ENCODE measurements around the gene F5.
"Not testable (repeated sequence)": the region's sequence is repeated elsewhere in the genome, so short reads cannot be mapped to it uniquely, and the experiment has no call there.

F5 gene

DNA sequence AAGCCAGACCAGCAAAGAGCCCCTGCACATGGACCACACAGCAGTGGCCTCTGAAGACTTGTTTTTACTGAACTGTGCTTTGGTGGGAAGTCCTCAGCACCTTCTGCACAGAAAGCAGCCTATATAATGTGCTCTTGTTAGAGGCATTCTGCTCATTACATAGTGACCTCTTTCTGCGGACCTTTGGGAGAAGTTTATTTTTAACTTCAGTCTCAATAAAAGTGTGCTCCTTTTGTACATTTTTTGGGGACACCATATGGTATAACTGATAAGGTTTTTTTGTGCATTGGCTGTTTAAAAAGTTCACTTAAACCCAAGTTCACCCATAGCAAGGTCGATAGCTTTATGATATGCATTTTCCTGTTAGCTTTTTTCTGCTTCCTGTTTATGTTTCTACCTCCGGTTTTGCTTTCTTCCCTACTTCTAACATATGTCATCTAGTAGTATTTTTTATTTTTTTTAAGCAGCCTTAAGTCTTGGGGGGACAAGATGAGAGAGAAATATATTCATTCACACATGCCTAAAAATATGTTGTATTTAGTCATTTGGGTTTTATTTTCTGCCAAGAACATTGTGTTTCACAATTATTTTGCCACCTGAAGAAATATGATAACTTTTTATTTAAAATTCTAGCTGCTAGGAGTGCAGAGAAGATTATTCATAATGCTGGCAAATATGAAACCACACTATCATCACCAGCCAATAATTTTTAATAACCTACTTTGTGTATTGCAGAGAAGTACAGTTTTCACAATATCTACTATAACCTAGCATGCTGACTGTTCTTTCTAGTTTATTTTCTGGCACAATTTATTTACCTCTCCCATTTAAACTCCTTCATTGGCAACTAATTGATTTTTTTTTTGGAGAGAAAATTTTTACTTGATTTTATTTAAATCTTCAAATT, 77.6 kb downstream of the F5 start:
- no peak for DNase-seq

GRCh38 chr1:169507413-169507812, 78.9 kb downstream of the F5 start:
- no peak for DNase-seq

- DNase-seq = not testable (repeated sequence)
Measured at GRCh38 chr1:169503601-169504000, 82.7 kb downstream of the F5 start.

GRCh38 chr1:169499807-169500206, 86.5 kb downstream of the F5 start:
- no peak for DNase-seq

DNA sequence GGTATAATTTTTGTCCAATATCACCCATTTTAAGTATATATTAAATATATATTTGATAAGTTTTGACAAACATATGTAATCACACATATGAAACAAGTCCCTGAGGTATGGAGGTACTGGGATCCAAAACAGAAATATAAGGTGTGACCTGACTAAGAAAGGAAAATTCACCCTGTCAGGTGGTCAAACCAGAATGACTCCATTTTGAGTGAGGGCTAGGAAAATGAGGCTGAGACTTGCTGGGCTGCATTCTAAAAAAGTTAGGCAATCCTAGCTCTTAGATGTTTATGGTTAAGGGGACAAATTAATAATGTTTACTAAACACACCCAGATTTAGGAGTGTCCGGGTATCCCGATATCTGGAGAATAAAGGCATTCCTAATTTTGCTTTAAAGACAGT, 89.0 kb downstream of the F5 start:
- DNase-seq = no peak

DNA sequence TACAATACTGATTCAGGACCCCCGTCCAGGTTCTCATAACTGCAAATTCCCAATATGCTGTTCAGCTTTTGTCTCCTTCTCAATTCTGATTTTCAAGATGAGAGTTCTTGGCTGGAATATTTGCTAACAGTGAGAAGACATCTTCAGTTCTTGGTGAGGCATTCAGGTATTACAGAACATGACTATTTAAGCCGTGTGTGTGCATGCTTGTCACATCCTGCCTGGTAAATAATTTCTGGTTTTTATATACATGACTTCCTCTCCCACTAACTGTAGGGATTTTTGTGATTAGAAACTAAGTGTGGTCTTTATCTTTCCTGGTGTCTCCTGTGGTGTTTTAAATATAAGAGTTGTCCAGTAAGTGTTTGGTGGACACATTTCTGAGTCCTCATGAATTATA, 90.4 kb downstream of the F5 start:
- DNase-seq = no peak

DNA sequence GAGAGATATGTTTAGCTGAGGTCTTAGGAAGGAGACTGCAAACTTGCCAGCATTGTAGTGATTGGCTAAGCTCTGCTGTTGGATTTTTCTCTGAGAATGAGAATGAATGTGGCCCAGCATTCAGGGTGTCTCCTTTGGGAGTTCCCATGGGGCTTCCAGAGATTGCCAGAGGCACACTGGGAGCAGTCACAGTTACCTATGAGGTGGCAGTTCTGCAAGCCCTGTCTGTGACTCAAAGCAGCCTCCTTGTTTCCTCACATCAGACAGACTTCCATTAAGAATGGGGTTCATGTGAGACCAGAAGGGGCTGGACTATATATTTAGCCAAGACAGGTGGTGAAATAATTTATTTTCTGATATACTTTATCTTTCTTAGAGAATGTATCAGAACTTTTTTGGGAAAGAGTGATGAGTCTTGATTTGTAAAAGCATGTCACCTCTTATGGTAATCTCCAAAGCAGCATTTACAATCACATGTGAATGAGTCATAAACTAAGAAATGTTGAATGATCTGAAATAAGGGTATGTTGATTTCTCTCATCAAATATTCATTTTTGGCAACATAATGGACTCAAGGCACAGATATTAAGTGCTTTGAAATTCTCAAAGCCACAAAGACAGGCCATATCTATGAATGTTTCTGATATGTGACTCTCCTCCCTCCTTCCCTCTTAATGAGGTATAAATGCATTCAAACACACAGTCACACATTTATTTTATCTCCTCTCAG, 91.1 kb downstream of the F5 start:
- no peak for DNase-seq

DNA sequence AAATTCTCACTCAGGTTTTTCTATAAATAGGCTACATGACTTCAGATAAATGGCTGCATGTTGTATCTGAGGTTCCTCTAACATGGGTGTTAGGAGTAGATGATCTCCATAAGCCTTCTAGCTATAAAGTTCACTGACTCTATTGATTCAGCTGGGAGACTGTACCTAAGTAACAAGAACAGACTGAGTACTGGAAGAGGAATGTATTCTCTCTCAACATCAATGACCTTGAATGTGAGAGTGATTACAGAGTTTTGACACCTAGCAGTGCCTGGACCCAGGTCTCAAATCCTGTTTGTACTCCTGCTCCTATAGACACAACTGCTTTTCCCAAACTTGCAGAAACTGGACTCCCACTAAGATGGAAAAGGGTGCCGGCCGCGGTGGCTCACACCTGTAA, 91.9 kb downstream of the F5 start:
- DNase-seq = no peak

- no peak for DNase-seq
Measured at GRCh38 chr1:169493251-169493650, 93.0 kb downstream of the F5 start.

GRCh38 chr1:169491845-169492281, 94.4 kb downstream of the F5 start:
- DNase-seq = no peak

DNA sequence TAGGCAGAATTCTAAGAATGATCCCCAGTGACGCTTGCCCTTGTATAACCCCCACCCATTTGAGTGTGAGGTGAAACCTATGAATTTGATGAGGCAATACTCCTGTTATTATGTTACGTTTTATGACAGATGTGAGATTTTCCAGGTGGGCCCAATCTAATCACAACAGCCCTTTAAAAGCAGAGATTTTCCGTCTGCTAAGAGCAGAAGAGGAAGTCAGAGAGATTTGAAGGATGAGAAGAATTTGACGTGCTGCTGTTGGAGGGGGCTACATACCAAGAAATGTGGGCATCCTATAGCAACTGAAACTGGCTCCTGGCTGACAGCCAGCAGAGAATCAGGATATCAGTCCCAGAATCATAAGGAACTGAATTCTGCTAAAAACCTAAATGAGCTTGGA, 98.1 kb downstream of the F5 start:
- DNase-seq = no peak

DNA sequence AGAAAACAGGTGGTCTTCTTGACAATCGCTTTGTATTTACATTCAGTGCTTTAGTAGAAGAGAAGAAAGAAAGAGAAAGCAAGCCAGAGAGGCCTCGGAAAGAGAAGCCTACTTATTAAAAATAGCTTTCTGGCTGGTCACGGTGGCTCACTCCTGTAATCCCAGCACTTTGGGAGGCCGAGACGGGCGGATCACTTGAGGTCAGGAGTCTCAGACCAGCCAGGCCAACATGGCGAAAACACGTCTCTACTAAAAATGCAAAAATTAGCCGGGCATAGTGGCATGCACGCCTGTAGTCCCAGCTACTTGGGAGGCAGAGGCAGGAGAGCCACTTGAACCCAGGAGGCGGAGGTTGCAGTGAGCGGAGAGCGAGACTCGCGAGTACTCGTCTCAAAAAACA, 98.7 kb downstream of the F5 start:
- no peak for DNase-seq

DNA sequence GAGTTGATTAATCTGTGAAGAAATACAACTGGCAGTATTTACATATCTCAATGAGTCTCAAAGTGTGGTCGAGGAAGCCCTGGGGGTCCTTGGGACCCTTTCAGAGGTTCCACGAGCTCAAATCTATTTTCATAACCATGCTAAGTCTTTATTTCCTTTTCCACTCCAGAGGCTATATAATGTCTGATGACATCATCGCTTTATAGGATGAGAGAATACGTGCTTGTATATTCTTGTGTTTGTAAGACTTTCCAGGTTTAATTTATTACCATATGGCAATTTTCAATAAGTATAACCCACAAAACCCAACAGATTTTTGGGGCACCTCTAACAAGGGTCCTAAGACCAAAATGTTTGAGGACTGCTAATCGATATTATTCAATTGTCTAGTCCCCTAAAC, 99.1 kb downstream of the F5 start:
- DNase-seq = no peak

GRCh38 chr1:169486281-169487051, 99.8 kb downstream of the F5 start:
- no peak for DNase-seq

GRCh38 chr1:169485431-169486280, 100.6 kb downstream of the F5 start, which contains the start of gene SLC19A2:
Gene SLC19A2, minus strand, starts transcription at chr1:169485944. Its CDS starts 178 bp downstream, at chr1:169485766.
- DNase-seq = peak; percentile 97

DNA sequence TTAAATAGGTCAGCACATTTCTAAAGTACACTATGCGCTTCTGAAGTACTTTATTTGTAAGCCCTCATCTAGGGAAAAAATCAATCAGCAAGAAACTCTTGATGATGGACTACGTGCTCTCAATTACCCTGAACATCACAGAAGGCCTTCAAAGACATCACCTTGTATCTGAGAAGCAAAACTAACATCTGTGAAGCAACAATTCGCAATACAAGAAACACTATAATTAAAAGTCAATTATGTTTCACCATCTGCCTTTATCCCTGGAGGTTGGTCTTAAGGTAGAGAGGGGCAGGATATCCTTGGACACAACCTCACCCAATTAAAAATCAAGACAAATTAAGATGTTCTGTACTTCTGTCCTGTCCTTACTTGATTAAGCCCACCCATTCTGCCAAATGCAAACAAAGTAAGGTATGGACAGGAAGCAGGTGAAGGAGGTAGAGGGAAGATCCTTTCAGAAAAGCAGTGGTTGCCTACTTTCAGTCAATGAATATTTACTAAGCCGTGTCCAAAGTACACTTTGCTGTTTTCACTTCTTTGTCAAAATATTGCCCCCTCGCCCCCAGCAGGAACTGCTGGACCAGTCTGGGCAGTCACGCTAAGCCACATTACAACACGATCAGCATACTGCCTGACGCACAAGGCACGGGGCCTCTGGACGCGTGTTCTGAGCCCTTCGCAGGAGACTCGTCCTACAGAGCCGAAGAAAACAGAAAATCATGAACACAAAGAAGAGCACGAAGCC, 101.4 kb downstream of the F5 start:
- no peak for DNase-seq

DNA sequence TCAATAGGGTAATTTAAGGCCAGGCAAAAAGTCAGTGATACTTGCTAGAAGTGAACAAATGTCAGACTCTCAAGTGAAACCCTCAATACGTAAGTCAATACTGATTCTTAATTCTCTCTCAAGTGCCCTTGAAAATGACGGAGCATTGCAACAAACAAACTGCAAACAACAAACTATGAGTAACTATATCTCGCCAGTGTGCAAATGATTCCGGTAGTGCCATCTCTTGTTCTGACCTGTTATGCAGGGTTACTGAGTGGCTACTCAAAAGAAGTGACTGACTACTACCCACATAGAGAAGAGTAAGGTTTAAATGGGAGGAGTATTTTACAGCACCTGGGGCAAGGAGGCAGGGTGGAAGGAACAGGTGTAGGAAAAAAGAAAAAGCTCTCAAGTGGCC, 102.2 kb downstream of the F5 start:
- no peak for DNase-seq

DNA sequence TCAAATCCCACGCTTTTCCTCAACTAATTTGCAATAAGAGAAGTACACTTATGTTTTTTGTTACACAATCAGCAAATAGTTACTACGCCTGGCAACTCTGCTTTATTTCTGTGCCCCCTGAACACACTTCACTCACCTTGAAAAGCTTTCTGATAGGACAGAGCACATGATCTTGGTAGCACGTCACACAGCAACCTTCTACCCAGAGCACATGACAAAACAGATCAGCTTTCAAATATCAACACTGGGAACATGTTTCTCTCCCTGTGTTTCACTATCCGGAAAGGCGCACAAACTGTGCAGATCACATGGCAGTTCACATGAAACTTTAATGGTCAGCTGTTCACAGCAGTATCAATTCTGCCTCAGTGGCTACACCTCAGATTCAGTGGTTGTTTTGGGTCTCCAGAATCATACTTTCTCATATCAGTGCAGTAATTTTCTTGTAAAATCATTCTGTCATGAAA, 102.7 kb downstream of the F5 start:
- no peak for DNase-seq

DNA sequence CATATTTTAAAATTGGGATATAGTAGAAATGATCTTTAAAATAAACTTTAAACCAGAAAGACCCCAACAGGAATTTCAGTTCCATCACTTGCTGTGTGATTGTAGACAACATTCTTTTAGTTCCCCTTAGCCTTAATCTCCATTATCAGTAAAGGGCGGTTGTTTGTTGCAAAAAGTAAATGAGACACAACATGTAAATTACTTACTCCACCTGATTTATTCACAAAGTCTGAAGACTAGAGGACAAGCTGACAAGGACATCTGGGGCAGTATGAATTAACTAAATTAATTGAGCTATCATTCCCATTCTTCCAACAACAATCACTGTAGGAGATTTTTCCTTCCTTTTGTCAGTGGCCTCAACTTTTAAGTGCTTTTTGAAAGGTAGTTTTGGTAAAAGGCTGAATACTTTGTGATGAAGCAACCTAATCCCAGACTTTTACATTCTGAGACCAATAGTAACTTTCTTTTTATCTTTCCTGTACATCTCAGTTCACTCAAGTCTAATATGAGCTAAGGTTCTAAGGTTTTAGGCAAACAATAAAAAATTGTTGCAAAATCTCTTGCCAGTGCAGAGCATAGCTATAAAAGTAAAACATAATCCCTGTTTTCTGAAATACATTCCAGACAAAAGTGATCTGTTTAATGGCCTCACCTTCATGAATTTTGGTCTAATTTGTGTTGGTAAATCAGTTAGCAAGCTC, 106.8 kb downstream of the F5 start:
- no peak for DNase-seq

DNA sequence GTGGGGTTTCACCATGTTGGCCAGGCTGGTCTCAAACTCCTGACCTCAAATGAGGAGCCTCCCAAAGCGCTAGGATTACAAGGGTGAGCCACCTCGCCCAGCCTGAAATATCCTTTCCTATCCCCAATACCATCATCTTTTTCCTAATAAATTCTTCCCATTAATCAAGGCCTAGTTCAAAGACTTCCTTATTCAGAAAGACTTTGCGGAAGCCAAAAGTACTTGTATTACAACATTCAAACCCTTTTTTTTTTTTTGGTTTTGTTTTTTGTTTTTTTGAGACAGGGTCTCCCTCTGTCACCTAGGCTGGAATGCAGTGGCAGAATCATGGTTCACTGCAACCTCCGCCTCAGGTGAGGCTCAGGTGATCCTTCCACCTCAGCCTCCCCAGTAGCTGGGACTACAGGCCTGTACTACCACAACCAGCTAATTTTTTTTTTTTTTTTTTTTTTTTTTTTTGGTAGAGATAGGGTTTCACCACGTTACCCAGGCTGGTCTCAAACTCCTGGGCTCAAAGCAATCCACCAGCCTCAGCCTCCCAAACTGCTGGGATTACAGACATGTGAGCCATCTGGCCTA, 108.1 kb downstream of the F5 start:
- DNase-seq = no peak

All from right kidney (tissue), 1 donor.